Measurements from ENCODE around the gene DCBLD2. TPM values are rescaled to one million over a fixed set of nuclear protein-coding genes. Genes with fewer than 3 reads are reported as not detected.

Gene DCBLD2
- total and polyA plus RNA-seq, 9 of the 15 experiments (the other 6 are each of a cell fraction or from before 2014, with no cell fraction given): 2.7 to 14.6 (median 7.4) TPM

GRCh38 chr3:98769448-98769847 is 132.0 kb downstream of the DCBLD2 start:
- ATAC-seq (no peak), FAIRE-seq (no peak), DNase-seq (ENCODE audit: extremely low read depth in 1 of 4, low spot score in 3 of 4) (no peak)
- POLR2A ChIA-PET: no interaction called here
- Histone ChIP-seq H3K27me3 (ENCODE audit: control insufficient read depth in 2 of 2, insufficient read depth in 2 of 2, low read length in 2 of 2) (no peaks in the 10 kb centered on the region), H2AFZ (ENCODE audit: low read depth, low read length) (no peak overlapping the region), H3K36me3 (ENCODE audit: control insufficient read depth, insufficient read depth, low read length) (no peaks in the 10 kb centered on the region), H3K79me2 (ENCODE audit: control insufficient read depth, insufficient read depth, low read length) (no peaks in the 10 kb centered on the region), H3K4me1 (replicated peaks in 1 of 2; ENCODE audit: control insufficient read depth in 2 of 2, insufficient read depth in 2 of 2, low read length in 2 of 2) (no peaks in the 10 kb centered on the region), H3K27ac (ENCODE audit: extremely low read depth, low read depth, low read length) (no peak overlapping the region), H3K4me2 (ENCODE audit: insufficient read depth, low read length) (no peak overlapping the region), H4K20me1 (replicated peaks; ENCODE audit: control insufficient read depth, insufficient read depth, low read length) (no peaks in the 10 kb centered on the region), H3K9ac (ENCODE audit: insufficient read depth in 1 of 2, low read depth in 2 of 2, low read length in 2 of 2) (no peak overlapping the region), H3K9me3 (replicated peaks; ENCODE audit: control insufficient read depth, insufficient read depth, low read depth, low read length) (no peaks in the 10 kb centered on the region), H3K9me1 (ENCODE audit: control insufficient read depth, insufficient read depth, low read length) (no peaks in the 10 kb centered on the region), H3K4me3 (no peak overlapping the region)
- intact Hi-C loops (cut with micrococcal nuclease) (no loop called here), in situ Hi-C loops (cut with MboI) (no loop called here)
- CTCF ChIA-PET (ENCODE audit: low intra/inter-chr PET ratio): no interaction called here
- TF ChIP-seq ZNF354B (CRISPR knock-in tag; IDR thresholded peaks at IDR 0.05) (no peak), PBX2 (CRISPR knock-in tag; IDR thresholded peaks at IDR 0.05; ENCODE audit: low read depth) (no peak), PBX2 (tag; conservative IDR thresholded peaks at IDR 0.05; ENCODE audit: low read depth) (peak; percentile 56)
- no TSS peak for BruUV-seq (replicated peaks)

- ChIA-PET POLR2A (no interaction called here), CTCF (ENCODE audit: low intra/inter-chr PET ratio) (no interaction called here)
- Histone ChIP-seq H3K4me1 (replicated peaks in 1 of 2; ENCODE audit: control insufficient read depth in 2 of 2, insufficient read depth in 2 of 2, low read length in 2 of 2) (no peaks in the 10 kb centered on the region), H3K36me3 (ENCODE audit: control insufficient read depth, insufficient read depth, low read length) (no peaks in the 10 kb centered on the region), H3K79me2 (ENCODE audit: control insufficient read depth, insufficient read depth, low read length) (no peaks in the 10 kb centered on the region), H2AFZ (ENCODE audit: low read depth, low read length) (no peak overlapping the region), H3K9me1 (ENCODE audit: control insufficient read depth, insufficient read depth, low read length) (no peaks in the 10 kb centered on the region), H3K4me3 (no peak overlapping the region), H3K27ac (ENCODE audit: extremely low read depth, low read depth, low read length) (no peak overlapping the region), H3K9ac (ENCODE audit: insufficient read depth in 1 of 2, low read depth in 2 of 2, low read length in 2 of 2) (no peak overlapping the region), H3K27me3 (ENCODE audit: control insufficient read depth in 2 of 2, insufficient read depth in 2 of 2, low read length in 2 of 2) (no peaks in the 10 kb centered on the region), H3K9me3 (replicated peaks; ENCODE audit: control insufficient read depth, insufficient read depth, low read depth, low read length) (no peaks in the 10 kb centered on the region), H3K4me2 (ENCODE audit: insufficient read depth, low read length) (no peak overlapping the region), H4K20me1 (replicated peaks; ENCODE audit: control insufficient read depth, insufficient read depth, low read length) (no peaks in the 10 kb centered on the region)
- ATAC-seq (no peak), FAIRE-seq (no peak), DNase-seq (ENCODE audit: extremely low read depth in 1 of 4, low spot score in 3 of 4) (no peak)
- WGBS (ENCODE audit: insufficient coverage, low coverage, missing lambda C conversion rate): 0% methylated on average over 2 of the region's 2 CpGs
- in situ Hi-C loops (cut with MboI) (no loop called here), intact Hi-C loops (cut with micrococcal nuclease) (no loop called here)
- BruUV-seq (replicated peaks): no TSS peak
- TF ChIP-seq NFRKB (IDR thresholded peaks at IDR 0.05; ENCODE audit: low read depth): no peak
- TF ChIP-seq SMAD1 (IDR thresholded peaks at IDR 0.05; ENCODE audit: low read depth, low read length, partially characterized antibody): no peak
- TF ChIP-seq PRMT5 (CRISPR knock-in tag; IDR thresholded peaks at IDR 0.05): no peak
- TF ChIP-seq, protein P1, sequence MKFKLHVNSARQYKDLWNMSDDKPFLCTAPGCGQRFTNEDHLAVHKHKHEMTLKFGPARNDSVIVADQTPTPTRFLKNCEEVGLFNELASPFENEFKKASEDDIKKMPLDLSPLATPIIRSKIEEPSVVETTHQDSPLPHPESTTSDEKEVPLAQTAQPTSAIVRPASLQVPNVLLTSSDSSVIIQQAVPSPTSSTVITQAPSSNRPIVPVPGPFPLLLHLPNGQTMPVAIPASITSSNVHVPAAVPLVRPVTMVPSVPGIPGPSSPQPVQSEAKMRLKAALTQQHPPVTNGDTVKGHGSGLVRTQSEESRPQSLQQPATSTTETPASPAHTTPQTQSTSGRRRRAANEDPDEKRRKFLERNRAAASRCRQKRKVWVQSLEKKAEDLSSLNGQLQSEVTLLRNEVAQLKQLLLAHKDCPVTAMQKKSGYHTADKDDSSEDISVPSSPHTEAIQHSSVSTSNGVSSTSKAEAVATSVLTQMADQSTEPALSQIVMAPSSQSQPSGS (CRISPR knock-in tag; IDR thresholded peaks at IDR 0.05): no peak
- TF ChIP-seq HBP1 (CRISPR knock-in tag; IDR thresholded peaks at IDR 0.05): no peak
- no peak for TF ChIP-seq BRCA1 (IDR thresholded peaks at IDR 0.05)
- no peak for TF ChIP-seq BRCA1 (CRISPR knock-in tag; IDR thresholded peaks at IDR 0.05)
- TF ChIP-seq ZNF217 (CRISPR knock-in tag; IDR thresholded peaks at IDR 0.05): no peak
- no peak for TF ChIP-seq XRCC4 (IDR thresholded peaks at IDR 0.05; ENCODE audit: extremely low read depth, insufficient read depth, insufficient read length)
- no peak for TF ChIP-seq BACH1 (tag; IDR thresholded peaks at IDR 0.05)
Observed at GRCh38 chr3:98768961-98769360, 132.5 kb downstream of the DCBLD2 start.
